ENCODE measurements around the gene SGTA. TPM values are rescaled to one million over a fixed set of nuclear protein-coding genes. Genes with fewer than 3 reads are reported as not detected.

SGTA gene
- total RNA-seq, 1 experiment from 2014 or later: 67.0 TPM

DNA sequence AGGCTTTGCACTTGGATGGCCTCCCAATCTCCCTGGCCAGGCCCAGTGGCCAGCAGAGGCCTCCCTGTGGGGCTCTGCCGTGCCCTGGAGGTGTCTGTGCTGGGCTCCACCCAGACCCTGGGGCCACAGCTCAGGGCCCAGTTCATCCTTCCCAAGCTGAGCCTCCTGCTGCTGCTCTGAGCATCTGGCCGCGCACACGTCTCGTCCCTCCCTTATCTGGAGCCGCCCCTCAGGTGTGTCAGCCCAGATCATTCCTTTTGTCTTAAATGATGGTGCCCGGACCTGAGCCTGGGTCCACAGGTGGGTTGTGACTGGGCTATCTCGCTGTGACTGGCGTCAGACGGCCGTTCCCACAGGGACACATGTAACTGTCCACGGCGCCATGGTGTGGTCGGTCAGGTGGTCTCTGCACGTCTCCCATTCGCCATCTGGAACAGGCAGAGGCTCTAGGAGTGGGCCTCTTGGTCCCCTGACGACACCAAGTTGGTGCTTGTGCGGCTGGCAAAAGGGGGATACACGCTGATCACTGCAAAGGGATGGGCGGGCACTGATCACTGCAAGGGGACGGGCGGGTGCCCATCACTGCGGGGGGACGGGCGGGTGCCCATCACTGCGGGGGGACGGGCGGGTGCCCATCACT lies 22.3 kb upstream of the SGTA start:
- Histone ChIP-seq H3K4me1 (replicated peaks) (no peaks in the 10 kb centered on the region), H3K36me3 (peaks cover 76% of the 10 kb centered on the region), H3K9me3 (replicated peaks) (no peaks in the 10 kb centered on the region), H3K4me3 (no peak overlapping the region), H3K27me3 (replicated peaks) (no peaks in the 10 kb centered on the region), H3K27ac (no peak overlapping the region)
- DNase-seq (ENCODE audit: low read depth in 1 of 2, low spot score in 2 of 2): no peak

DNA sequence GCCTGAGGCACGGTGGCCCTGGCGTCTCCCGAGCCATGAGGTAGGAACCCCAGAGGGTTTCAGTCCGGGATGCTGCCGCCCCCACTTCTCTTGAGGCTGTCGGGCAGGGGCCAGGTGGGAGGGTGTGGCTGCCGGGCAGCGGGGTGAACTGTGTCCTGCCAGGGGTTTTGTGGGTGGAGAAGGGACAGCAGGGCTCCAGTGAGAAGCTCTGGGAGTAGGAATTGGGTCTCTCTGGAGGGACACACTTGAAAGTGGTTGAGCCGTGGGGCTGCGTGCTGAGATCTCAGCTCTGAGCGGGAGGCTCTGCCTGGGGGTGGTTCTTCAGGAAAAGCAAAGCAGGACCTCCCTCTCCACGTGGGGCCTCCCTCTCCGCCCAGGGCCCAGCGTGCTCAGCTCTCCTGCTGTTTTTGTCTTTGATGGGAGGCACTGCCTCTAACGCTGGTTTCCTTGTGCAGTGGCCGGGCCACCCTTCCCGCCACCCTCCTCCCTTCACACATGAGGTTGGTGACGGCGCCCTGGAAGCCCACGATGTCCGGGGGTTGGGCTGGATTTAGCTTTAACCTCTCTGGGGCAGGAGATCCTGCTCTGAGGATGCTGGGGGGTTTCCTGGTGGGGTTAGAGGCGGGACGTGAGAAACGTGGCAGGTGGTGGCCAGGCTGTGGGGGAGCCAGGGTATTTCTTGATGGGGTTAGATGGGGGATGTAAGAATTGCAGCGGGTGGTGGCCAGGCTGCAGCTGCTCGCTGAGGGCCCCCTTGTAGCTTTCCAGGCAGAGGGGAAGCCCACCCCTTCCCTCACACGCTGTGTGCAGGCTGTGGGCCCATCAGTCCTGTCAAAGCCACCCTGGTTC lies 21.3 kb upstream of the SGTA start:
- Histone ChIP-seq H3K9me3 (replicated peaks) (no peaks in the 10 kb centered on the region), H3K27ac (no peak overlapping the region), H3K27me3 (replicated peaks) (no peaks in the 10 kb centered on the region), H3K36me3 (peaks cover 74% of the 10 kb centered on the region), H3K4me1 (replicated peaks) (no peaks in the 10 kb centered on the region), H3K4me3 (no peak overlapping the region)
- no peak for DNase-seq (ENCODE audit: low read depth in 1 of 2, low spot score in 2 of 2)

DNA sequence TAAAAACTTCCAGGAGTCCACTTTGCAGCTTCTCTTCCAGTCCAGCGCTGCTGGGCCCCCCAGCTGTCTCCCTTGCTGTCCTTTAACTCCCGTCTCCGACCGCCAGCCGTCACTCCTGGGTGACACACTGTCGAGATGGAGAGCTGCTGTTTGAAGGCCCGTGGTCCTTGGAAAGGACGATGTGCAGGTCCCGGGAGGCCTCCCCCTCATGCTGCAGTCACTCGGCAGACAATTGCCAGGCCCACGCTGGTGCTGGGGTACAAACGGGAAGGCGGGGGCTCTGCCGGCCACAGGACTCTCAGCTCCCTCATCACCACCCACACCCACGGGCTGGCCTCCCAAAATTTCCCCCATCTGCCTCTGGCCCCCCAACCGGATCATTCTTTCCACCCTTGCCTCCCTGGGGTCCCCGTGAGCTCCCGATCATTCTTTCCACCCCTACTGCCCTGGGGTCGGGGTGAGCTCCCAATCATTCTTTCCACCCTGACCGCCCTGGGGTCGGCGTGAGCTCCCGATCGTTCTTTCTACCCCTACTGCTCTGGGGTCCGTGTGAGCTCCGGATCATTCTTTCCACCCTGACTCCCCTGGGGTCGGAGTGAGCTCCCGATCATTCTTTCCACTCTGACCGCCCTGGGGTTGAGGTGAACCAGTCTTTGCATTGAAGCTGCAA lies 20.5 kb upstream of the SGTA start:
- Histone ChIP-seq H3K36me3 (peaks cover 74% of the 10 kb centered on the region), H3K27me3 (replicated peaks) (no peaks in the 10 kb centered on the region), H3K4me1 (replicated peaks) (no peaks in the 10 kb centered on the region), H3K27ac (no peak overlapping the region), H3K9me3 (replicated peaks) (no peaks in the 10 kb centered on the region), H3K4me3 (no peak overlapping the region)
- no peak for DNase-seq (ENCODE audit: low read depth in 1 of 2, low spot score in 2 of 2)

DNA sequence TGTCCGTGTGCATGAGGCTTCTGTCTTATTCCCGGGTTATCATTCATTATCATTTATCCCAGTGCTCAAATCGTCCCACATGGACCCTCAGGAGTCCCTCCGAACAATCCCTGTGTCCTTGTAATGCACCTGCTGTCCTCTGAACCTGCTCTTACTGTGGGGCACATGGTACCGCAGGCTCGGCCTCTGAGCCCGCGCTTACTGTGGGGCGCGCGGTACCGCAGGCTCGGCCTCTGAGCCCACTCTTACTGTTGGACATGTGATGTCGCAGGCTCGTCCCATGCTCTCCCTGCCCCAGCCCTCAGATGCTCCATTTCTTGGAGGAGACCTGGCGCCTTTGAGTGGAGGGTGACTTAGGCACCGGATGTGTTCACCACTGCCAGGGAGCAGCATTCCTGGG lies 19.8 kb upstream of the SGTA start:
- Histone ChIP-seq H3K36me3 (peaks cover 75% of the 10 kb centered on the region), H3K4me1 (replicated peaks) (no peaks in the 10 kb centered on the region), H3K9me3 (replicated peaks) (no peaks in the 10 kb centered on the region), H3K27me3 (replicated peaks) (no peaks in the 10 kb centered on the region), H3K4me3 (no peak overlapping the region), H3K27ac (no peak overlapping the region)
- DNase-seq (ENCODE audit: low read depth in 1 of 2, low spot score in 2 of 2): no peak

DNA sequence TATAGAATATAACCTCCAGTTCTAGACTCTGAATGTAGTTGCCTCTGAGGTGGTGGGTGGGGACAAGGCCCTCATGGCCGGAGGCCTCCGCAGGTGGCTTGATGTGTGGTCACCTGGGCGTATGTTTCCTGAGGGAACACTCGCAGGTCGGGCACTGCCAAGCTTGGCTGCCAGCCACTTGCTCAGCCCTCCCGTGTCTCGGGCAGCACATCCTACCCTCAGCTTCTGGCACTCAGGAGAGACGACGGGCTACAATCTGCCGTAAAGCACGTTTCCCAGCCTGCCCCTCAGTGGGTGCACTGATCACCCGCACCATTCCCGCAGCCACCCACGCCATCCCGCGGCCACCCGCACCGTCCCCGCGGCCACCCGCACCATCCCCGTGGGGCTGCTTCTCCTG lies 17.4 kb upstream of the SGTA start:
- H3K27ac ChIP-seq: no peak overlapping the region
- no peaks in the 10 kb centered on the region for H3K4me1 ChIP-seq (replicated peaks)
- no peak overlapping the region for H3K4me3 ChIP-seq
- no peaks in the 10 kb centered on the region for H3K9me3 ChIP-seq (replicated peaks)
- no peak for DNase-seq (ENCODE audit: low read depth in 1 of 2, low spot score in 2 of 2)
- no peaks in the 10 kb centered on the region for H3K27me3 ChIP-seq (replicated peaks)
- peaks cover 77% of the 10 kb centered on the region for H3K36me3 ChIP-seq

DNA sequence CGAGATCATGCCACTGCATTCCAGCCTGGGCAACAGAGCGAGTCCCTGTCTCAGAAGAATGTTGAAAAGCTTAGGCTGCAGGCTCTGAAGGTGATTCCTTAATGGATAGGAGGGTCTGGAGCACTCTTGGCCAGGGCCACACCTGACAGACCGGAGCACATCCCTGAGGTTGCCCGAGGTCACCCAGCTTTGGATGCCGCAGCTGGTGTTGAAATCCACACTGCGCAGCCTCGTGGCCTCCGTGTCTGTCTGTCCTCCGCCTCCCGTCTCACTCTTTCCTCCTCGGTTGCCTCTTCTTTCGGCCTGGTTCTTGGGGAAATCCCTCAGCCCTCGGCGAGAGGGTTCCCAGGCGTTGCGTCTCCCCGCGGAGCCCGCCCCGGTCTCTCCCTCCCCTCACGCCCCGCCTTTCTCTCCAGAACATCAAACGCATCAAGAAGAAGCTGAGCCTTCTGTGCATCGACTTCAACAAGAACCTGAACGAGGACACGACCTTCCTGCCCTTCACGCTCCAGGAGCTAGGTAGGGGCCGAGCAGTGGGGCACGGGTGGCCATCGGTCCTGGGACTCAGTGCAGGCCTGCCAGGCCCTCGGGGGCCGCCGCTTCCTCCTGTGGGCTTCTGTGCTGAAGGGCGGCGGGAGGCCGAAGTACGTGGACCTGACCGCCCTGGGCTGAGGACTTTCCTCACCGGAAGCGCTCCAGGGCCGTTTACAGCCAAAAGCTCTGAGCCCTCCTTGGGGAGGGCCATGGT lies 16.4 kb upstream of the SGTA start:
- Histone ChIP-seq H3K4me1 (replicated peaks) (no peaks in the 10 kb centered on the region), H3K9me3 (replicated peaks) (no peaks in the 10 kb centered on the region), H3K27ac (no peak overlapping the region), H3K36me3 (peaks cover 79% of the 10 kb centered on the region), H3K4me3 (no peak overlapping the region), H3K27me3 (replicated peaks) (no peaks in the 10 kb centered on the region)
- no peak for DNase-seq (ENCODE audit: low read depth in 1 of 2, low spot score in 2 of 2)

DNA sequence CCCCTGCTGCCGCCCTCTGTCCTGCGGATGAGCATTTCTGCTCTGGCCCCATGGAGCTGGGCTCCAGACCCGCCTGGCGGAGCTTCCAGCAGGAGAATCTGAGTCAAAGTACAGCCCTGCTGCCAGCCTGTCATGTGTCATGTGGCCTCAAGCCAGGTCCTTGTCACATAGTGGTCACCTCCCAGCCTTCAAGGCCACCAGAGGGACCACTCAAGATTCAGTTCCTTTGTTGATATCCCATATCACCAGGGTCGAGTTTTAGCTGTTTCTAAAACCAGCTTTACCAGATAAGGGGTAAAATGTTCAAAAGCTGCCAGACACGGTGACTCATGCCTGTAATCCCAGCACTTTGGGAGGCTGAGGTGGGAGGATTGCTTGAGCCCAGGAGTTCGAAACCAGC lies 15.7 kb upstream of the SGTA start:
- H3K27ac ChIP-seq: no peak overlapping the region
- H3K9me3 ChIP-seq (replicated peaks): no peaks in the 10 kb centered on the region
- no peak overlapping the region for H3K4me3 ChIP-seq
- H3K27me3 ChIP-seq (replicated peaks): no peaks in the 10 kb centered on the region
- H3K4me1 ChIP-seq (replicated peaks): no peaks in the 10 kb centered on the region
- peaks cover 86% of the 10 kb centered on the region for H3K36me3 ChIP-seq
- DNase-seq (ENCODE audit: low read depth in 1 of 2, low spot score in 2 of 2): no peak

DNA sequence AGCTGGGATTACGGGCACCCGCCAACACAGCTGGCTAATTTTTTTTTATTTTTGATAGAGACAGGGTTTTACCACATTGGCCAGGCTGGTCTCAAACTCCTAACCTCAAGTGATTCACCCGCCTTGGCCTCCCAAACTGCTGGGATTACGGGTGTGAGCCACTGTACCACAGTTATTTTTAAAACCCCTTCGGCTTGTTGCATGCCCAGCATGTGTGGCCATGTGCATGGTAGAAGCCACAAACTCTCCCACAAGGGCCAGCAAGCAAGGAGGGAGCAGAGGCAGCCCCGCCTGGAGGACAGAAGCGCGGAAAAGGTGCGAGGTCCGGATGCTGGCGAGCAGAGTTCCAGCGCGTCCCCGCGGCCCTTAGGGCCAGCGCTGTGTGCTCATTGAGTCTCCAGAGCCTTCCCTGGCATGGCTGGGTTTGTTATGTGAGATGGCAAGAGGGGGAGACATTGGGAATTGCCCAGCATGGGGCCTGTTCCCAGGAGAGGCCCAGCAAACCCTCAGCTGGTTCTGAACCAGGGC lies 15.1 kb upstream of the SGTA start:
- Histone ChIP-seq H3K36me3 (peaks cover 91% of the 10 kb centered on the region), H3K27ac (no peak overlapping the region), H3K27me3 (replicated peaks) (no peaks in the 10 kb centered on the region), H3K9me3 (replicated peaks) (no peaks in the 10 kb centered on the region), H3K4me1 (replicated peaks) (no peaks in the 10 kb centered on the region), H3K4me3 (no peak overlapping the region)
- DNase-seq (ENCODE audit: low read depth in 1 of 2, low spot score in 2 of 2): no peak

DNA sequence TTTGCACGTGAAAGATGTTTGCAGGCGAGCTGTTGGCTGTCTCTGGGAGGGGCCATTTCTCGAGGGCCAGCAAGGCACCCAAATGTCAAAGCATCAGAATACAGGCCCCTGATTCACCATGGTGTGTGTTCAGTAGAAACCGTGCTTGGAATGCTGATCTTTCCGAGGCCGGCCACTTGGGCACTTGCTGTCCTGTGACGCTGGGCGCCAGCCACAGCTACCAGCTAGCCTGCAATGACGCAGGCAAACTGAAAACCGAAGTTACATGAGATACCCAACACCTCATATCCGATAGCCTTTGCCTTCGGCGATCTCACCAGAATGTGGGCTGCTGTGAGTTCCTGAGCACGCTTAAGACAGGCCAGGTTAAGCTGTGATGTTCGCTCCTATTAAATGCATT lies 14.2 kb upstream of the SGTA start:
- no peak for DNase-seq (ENCODE audit: low read depth in 1 of 2, low spot score in 2 of 2)
- no peak overlapping the region for H3K4me3 ChIP-seq

DNA sequence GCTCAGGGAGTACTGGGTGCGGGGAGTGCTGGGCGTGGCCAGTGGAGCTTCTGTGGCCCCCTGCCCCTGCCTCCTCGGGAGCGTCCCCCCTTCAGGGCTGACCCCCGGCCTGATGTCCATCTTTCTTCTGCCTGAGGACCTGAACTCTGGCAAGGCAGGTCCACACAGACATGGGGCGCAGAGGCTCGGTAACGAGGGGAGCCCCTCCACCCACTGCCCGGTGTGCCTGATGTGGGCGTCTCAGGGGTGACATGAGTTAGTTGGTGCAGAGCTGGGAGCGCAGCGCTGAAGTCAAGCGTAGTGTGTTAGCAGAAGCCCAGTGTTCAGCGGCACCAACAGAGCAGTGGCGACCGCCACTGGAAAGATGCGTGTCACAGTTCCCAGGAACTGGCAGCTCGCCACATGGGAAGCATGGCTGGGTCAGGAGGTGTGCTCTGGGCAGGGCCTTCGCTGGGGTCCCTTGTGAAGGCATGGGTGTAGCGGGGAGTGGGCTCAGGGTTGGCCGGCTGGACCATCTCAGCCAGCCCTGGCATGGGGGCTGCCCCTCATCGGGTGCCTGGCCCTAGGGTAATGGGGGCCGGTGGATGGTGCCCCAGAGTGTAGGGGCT lies 13.7 kb upstream of the SGTA start:
- Histone ChIP-seq H3K4me1 (replicated peaks) (no peaks in the 10 kb centered on the region), H3K4me3 (no peak overlapping the region), H3K27me3 (replicated peaks) (no peaks in the 10 kb centered on the region), H3K36me3 (peaks cover 83% of the 10 kb centered on the region), H3K27ac (no peak overlapping the region), H3K9me3 (replicated peaks) (no peaks in the 10 kb centered on the region)
- DNase-seq (ENCODE audit: low read depth in 1 of 2, low spot score in 2 of 2): no peak

More for the DNA sequence above, 14.2 kb upstream of the SGTA start:
- Histone ChIP-seq H3K36me3 (peaks cover 84% of the 10 kb centered on the region), H3K27me3 (replicated peaks) (no peaks in the 10 kb centered on the region), H3K27ac (no peak overlapping the region), H3K4me1 (replicated peaks) (no peaks in the 10 kb centered on the region), H3K9me3 (replicated peaks) (no peaks in the 10 kb centered on the region)

DNA sequence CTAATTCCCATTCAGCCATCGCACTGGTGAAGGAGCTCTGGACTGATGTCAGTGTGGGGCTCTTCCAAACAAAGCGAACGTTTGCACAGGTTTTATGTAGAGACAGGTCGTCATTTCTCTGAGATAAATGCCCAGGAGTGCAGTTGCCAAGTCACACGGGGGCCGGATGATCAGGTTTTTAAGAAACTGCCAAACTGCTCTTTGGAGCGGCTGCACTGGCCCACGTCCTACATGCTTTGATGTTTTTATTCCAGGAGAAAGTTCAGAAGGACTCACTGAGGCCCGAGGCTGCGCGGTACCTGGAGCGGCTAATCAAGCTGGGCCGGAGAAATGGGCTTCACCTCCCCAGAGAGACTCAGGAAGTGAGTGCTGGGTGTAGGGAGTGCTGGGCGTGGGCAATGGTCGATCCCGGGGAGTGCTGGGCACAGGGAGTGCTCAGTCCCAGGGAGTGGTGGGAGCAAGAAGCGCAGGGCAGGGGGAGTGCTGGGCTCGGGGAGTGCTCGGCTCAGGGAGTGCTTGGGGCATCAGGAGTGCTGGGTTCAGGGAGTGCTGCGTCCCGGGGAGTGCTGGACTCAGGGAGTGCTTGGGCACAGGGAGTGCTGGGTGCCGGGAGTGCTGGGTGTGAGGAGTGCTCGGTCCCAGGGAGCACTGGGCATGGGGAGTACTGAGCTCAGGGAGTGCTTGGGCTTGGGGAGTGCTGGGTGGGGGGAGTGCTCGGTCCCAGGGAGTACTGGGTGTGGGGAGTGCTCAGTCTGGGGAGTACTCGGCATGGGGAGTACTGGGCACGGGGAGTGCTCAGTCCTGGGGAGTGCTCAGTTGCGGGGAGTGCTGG lies 13.0 kb upstream of the SGTA start:
- Histone ChIP-seq H3K27me3 (replicated peaks) (no peaks in the 10 kb centered on the region), H3K4me1 (replicated peaks) (no peaks in the 10 kb centered on the region), H3K4me3 (no peak overlapping the region), H3K9me3 (replicated peaks) (no peaks in the 10 kb centered on the region), H3K36me3 (peaks cover 79% of the 10 kb centered on the region), H3K27ac (no peak overlapping the region)
- no peak for DNase-seq (ENCODE audit: low read depth in 1 of 2, low spot score in 2 of 2)

DNA sequence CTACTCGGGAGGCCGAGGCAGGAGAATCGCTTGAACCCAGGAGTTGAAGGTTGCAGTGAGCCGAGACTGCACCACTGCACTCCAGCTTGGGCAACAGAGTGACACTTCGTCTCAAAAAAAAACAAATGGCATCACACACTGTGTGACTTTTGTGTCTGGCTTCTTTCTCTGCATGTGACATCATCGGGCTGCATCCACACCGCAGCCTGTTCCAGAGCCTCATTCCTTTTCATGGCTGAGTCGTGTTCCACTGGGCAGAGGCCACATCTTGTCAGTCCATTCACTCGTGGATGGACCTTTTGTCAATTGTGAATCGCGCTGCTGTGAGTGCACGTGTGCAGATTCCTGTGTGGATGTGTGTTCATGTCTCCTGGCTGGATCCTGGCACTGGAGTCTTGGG lies 10.5 kb upstream of the SGTA start:
- no peaks in the 10 kb centered on the region for H3K4me1 ChIP-seq (replicated peaks)
- no peaks in the 10 kb centered on the region for H3K9me3 ChIP-seq (replicated peaks)
- H3K27ac ChIP-seq: no peak overlapping the region
- peaks cover 70% of the 10 kb centered on the region for H3K36me3 ChIP-seq
- DNase-seq (ENCODE audit: low read depth in 1 of 2, low spot score in 2 of 2): no peak
- no peaks in the 10 kb centered on the region for H3K27me3 ChIP-seq (replicated peaks)
- no peak overlapping the region for H3K4me3 ChIP-seq

All from SJSA1 (cell line).